Natural killer cell (primary cell): Measurements from ENCODE around the gene GSTT2. TPM values are rescaled to one million over a fixed set of nuclear protein-coding genes. Genes with fewer than 3 reads are reported as not detected.

Experiments
- ATAC-seq, 3 donors: fragments of 150-1000 bp in 2 of 3; fragments of 200-7000 bp in 1 of 3; cut with Tn5 transposase; 1 replicate in 1 of 3; 2 replicates in 2 of 3; pipeline ENCODE4 v1.10.0; 2021; ENCODE audit warnings: mild to moderate bottlenecking in 2 of 3, moderate library complexity in 2 of 3
- DNase-seq, 2 donors: peaks; one replicate each; pipeline versions ENCODE4 v3.0.0 to v3.0.0-alpha.2; 2013 to 2021; ENCODE audit warnings: mixed read lengths in 1 of 2
- H3K27ac ChIP-seq: one replicate; pipeline ENCODE4 v1.5.1; 2013; ENCODE audit warnings: mild to moderate bottlenecking, low read length
- H3K27me3 ChIP-seq: one replicate; pipeline ENCODE4 v1.6.1; 2013; ENCODE audit warnings: low read length; ENCODE audit not compliant: control insufficient read depth, insufficient read depth
- H3K36me3 ChIP-seq: one replicate; pipeline ENCODE4 v1.6.1; 2013; ENCODE audit warnings: low read length; ENCODE audit not compliant: control insufficient read depth, insufficient read depth
- H3K4me1 ChIP-seq: one replicate; pipeline ENCODE4 v1.6.1; 2013; ENCODE audit warnings: low read length; ENCODE audit not compliant: control insufficient read depth, insufficient read depth
- H3K4me3 ChIP-seq: one replicate; pipeline ENCODE4 v1.5.1; 2013; ENCODE audit warnings: low read length
- H3K9me3 ChIP-seq: one replicate; pipeline ENCODE4 v1.6.1; 2013; ENCODE audit warnings: low read length; ENCODE audit not compliant: control insufficient read depth, insufficient read depth
- H3K27ac Mint-ChIP-seq, 2 donors: one replicate each; pipeline ENCODE4 v1.8.0; 2022; ENCODE audit warnings: mild to moderate bottlenecking in 2 of 2, mixed read lengths in 2 of 2, moderate library complexity in 1 of 2
- H3K27me3 Mint-ChIP-seq, 2 donors: one replicate each; pipeline ENCODE4 v1.8.0; 2022; ENCODE audit warnings: low read depth in 2 of 2, mixed read lengths in 2 of 2
- H3K36me3 Mint-ChIP-seq: one replicate; pipeline ENCODE4 v1.8.0; 2022; ENCODE audit warnings: mixed read lengths
- H3K4me1 Mint-ChIP-seq, 2 donors: one replicate each; pipeline ENCODE4 v1.8.0; 2022; ENCODE audit warnings: mixed read lengths in 2 of 2
- H3K4me3 Mint-ChIP-seq: one replicate; pipeline ENCODE4 v1.8.0; 2022; ENCODE audit warnings: mild to moderate bottlenecking, moderate library complexity, mixed read lengths
- H3K9me3 Mint-ChIP-seq, 2 donors: one replicate each; pipeline ENCODE4 v1.8.0; 2022; ENCODE audit warnings: mixed read lengths in 2 of 2
- WGBS: methylation state at CpG from one replicate; pipeline ENCODE4 v1.1.7; 2013; ENCODE audit warnings: missing lambda C conversion rate; ENCODE audit not compliant: insufficient coverage; 5-methylcytosine and 5-hydroxymethylcytosine counted together
- intact Hi-C: fragments of 100-400 bp; cut with micrococcal nuclease; formaldehyde crosslinking; loops from one replicate; pipeline ENCODE4 v1.14.2; 2022
- total RNA-seq, 4 donors: library from RNA; stranded (reverse); fragments of 120-200 nt in 1 of 4; gene quantifications; one replicate each; pipeline versions ENCODE4 v1.2.3 to v1.2.4, GENCODE V29; 2013 to 2022
- TF ChIP-seq, protein P1 (sequence below): fragments of 200-600 bp; IDR thresholded peaks from one replicate; pipeline ENCODE4 v1.8.0; 2022; ENCODE audit warnings: antibody characterized with exemption

GSTT2 gene
- total RNA-seq, 3 donors from 2014 or later (not counting 1 experiment from before 2014, with no cell fraction given): not detected

DNA sequence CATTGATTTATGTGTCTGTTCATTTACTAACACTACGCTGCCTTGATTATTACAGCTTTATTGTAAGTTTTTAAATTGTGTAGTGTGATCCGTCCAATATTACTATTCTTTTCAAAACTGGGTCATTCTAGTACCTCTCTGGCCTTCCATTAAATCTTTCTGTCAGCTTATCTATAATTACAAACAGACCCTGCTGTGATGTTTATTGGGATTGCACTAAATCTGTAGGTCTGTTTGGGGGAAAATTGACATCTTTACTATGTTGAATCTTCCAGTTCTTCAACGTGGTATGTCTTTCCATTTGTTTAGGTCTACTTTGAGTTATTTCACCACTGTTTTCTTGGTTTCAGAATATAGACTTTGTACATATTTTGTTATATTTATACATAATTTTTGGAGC lies 46.8 kb downstream of the GSTT2 start:
- Mint-ChIP-seq H3K27ac (peak overlapping the region in 1 of 2 donors; percentile 34), H3K9me3 (no peaks in the 10 kb centered on the region), H3K36me3 (no peaks in the 10 kb centered on the region), H3K4me1 (peaks cover 36 to 51% of the 10 kb centered on the region in 2 donors), H3K27me3 (no peaks in the 10 kb centered on the region), H3K4me3 (no peak overlapping the region)
- Histone ChIP-seq H3K4me3 (no peak overlapping the region), H3K27ac (no peak overlapping the region), H3K9me3 (no peaks in the 10 kb centered on the region), H3K36me3 (peaks cover 3% of the 10 kb centered on the region), H3K27me3 (no peaks in the 10 kb centered on the region), H3K4me1 (no peaks in the 10 kb centered on the region)
- ATAC-seq (no peak), DNase-seq (no peak)
- TF ChIP-seq, protein P1, sequence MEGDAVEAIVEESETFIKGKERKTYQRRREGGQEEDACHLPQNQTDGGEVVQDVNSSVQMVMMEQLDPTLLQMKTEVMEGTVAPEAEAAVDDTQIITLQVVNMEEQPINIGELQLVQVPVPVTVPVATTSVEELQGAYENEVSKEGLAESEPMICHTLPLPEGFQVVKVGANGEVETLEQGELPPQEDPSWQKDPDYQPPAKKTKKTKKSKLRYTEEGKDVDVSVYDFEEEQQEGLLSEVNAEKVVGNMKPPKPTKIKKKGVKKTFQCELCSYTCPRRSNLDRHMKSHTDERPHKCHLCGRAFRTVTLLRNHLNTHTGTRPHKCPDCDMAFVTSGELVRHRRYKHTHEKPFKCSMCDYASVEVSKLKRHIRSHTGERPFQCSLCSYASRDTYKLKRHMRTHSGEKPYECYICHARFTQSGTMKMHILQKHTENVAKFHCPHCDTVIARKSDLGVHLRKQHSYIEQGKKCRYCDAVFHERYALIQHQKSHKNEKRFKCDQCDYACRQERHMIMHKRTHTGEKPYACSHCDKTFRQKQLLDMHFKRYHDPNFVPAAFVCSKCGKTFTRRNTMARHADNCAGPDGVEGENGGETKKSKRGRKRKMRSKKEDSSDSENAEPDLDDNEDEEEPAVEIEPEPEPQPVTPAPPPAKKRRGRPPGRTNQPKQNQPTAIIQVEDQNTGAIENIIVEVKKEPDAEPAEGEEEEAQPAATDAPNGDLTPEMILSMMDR: no peak
- intact Hi-C loops: no loop called here
- WGBS: no CpG with 5 or more reads among the region's 3 CpGs

DNA sequence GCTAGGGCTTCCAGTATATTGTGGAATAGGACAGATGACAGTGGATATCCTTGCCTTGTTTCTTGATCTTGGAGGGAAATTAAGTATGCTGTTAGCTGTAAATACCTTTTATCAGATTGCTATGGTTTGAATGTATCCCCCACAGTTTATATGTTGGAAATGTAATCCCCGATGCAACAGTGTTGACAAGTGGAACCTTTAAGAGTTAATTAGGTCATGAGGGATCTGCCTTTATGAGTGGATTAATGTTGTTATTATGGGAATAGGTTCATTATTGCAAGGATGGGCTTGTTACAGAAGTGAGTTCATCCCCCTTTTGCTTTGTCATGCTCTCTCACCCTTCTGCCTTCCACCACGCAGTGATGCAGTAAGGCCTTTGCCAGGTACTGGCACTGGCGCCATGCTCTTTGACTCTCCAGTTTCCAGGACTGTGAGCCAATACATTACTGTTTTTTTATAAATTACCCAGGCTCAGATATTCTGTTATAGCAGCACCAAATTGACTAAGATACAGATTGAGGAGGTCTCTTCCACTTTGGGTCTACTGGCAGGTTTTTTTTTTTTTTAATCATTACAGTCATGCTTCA lies 47.5 kb downstream of the GSTT2 start:
- no peaks in the 10 kb centered on the region for H3K36me3 Mint-ChIP-seq
- no peaks in the 10 kb centered on the region for H3K27me3 ChIP-seq
- H3K4me3 Mint-ChIP-seq: no peak overlapping the region
- H3K27me3 Mint-ChIP-seq: no peaks in the 10 kb centered on the region
- peaks cover 33 to 47% of the 10 kb centered on the region in 2 donors for H3K4me1 Mint-ChIP-seq
- intact Hi-C loops: no loop called here
- no peak overlapping the region for H3K27ac Mint-ChIP-seq
- H3K4me1 ChIP-seq: no peaks in the 10 kb centered on the region
- no peak for ATAC-seq
- no peak for DNase-seq
- H3K27ac ChIP-seq: no peak overlapping the region
- H3K36me3 ChIP-seq: peaks cover 3% of the 10 kb centered on the region
- H3K9me3 Mint-ChIP-seq: no peaks in the 10 kb centered on the region
- TF ChIP-seq, protein P1: no peak
- no peaks in the 10 kb centered on the region for H3K9me3 ChIP-seq
- no peak overlapping the region for H3K4me3 ChIP-seq
- WGBS: 96% methylated on average over 3 of the region's 3 CpGs

DNA sequence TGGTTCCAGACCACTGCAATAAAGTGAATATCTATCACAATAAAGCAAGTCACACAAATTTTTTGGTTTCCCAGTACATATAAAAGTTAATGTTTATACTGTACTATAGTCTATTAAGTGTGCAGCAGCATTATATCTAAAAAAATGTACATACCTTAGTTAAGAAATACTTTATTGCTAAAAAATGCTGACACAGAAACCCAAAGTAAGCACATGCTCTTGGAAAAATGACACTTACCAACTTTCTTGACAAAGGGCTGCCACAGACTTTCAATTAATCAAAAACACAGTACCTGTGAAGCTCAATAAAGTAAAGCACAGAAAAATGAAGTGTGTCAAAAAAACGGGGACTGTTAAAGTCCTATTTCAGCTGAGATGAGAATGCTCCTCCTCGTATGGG lies 48.1 kb downstream of the GSTT2 start:
- no peak for ATAC-seq
- no peaks in the 10 kb centered on the region for H3K4me1 ChIP-seq
- no peaks in the 10 kb centered on the region for H3K9me3 Mint-ChIP-seq
- H3K36me3 Mint-ChIP-seq: no peaks in the 10 kb centered on the region
- H3K36me3 ChIP-seq: peaks cover 3% of the 10 kb centered on the region
- no peak overlapping the region for H3K4me3 ChIP-seq
- H3K27ac Mint-ChIP-seq: no peak overlapping the region
- no peak for DNase-seq
- H3K27me3 ChIP-seq: no peaks in the 10 kb centered on the region
- no peak overlapping the region for H3K27ac ChIP-seq
- TF ChIP-seq, protein P1: no peak
- intact Hi-C loops: no loop called here
- no peaks in the 10 kb centered on the region for H3K9me3 ChIP-seq
- peaks cover 32 to 45% of the 10 kb centered on the region in 2 donors for H3K4me1 Mint-ChIP-seq
- WGBS: 71% methylated on average over 2 of the region's 2 CpGs
- no peaks in the 10 kb centered on the region for H3K27me3 Mint-ChIP-seq
- H3K4me3 Mint-ChIP-seq: no peak overlapping the region

DNA sequence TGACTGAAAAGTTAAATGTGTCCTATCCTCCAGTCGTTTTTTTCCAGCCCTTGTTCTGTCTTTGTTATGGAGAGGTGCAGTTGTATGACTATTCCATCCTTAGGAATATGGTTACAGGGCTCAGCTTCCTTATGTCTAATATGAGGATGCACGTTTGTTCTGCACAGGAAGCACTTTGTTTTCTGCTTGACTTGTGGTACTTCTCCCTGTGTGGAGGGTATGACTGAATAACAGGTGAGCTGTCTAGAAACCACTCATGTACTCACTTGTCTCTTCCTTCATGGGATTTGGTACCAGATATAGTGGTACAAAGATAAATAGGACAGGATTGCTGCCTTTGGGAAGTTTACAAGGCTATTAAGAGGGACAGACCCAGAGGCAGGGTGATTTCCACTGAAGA lies 48.6 kb downstream of the GSTT2 start:
- DNase-seq: no peak
- TF ChIP-seq, protein P1: no peak
- Histone ChIP-seq H3K27ac (no peak overlapping the region), H3K27me3 (no peaks in the 10 kb centered on the region), H3K4me1 (no peaks in the 10 kb centered on the region), H3K4me3 (no peak overlapping the region), H3K36me3 (peaks cover 3% of the 10 kb centered on the region), H3K9me3 (no peaks in the 10 kb centered on the region)
- ATAC-seq: no peak
- Mint-ChIP-seq H3K9me3 (no peaks in the 10 kb centered on the region), H3K36me3 (no peaks in the 10 kb centered on the region), H3K4me3 (no peak overlapping the region), H3K27me3 (no peaks in the 10 kb centered on the region), H3K27ac (no peak overlapping the region), H3K4me1 (peaks cover 29 to 47% of the 10 kb centered on the region in 2 donors)
- 26% methylated on average over 2 of the region's 2 CpGs for WGBS
- intact Hi-C loops: no loop called here
